ENCODE measurements around the gene TIMM10.
A peak's percentile ranks its signal among the peaks of the same experiment; 100 is the strongest.

The TIMM10 gene

GRCh38 chr11:57504511-57504910, 26.0 kb downstream of the TIMM10 start:
- no peak for DNase-seq (ENCODE audit: low read depth, low spot score)

GRCh38 chr11:57502870-57503269, 27.7 kb downstream of the TIMM10 start:
- DNase-seq (ENCODE audit: low read depth, low spot score) = no peak

GRCh38 chr11:57502376-57502775, 28.2 kb downstream of the TIMM10 start:
- no peak for DNase-seq (ENCODE audit: low read depth, low spot score)

- DNase-seq (ENCODE audit: low read depth, low spot score) = no peak
Measured at GRCh38 chr11:57501953-57502352, 28.6 kb downstream of the TIMM10 start.

GRCh38 chr11:57500926-57501325, 29.6 kb downstream of the TIMM10 start:
- no peak for DNase-seq (ENCODE audit: low read depth, low spot score)

GRCh38 chr11:57500515-57500914, 30.0 kb downstream of the TIMM10 start:
- no peak for DNase-seq (ENCODE audit: low read depth, low spot score)

- DNase-seq (ENCODE audit: low read depth, low spot score) = no peak
Measured at GRCh38 chr11:57499983-57500461, 30.5 kb downstream of the TIMM10 start.

GRCh38 chr11:57499413-57499982, 31.1 kb downstream of the TIMM10 start:
- peak; percentile 95 for DNase-seq (ENCODE audit: low read depth, low spot score)

GRCh38 chr11:57498540-57498939, 32.0 kb downstream of the TIMM10 start:
- DNase-seq (ENCODE audit: low read depth, low spot score) = no peak

- no peak for DNase-seq (ENCODE audit: low read depth, low spot score)
Measured at GRCh38 chr11:57497303-57498247, 33.0 kb downstream of the TIMM10 start.

GRCh38 chr11:57496109-57496820, 34.3 kb downstream of the TIMM10 start:
- DNase-seq (ENCODE audit: low read depth, low spot score) = no peak

- peak; percentile 55 for DNase-seq (ENCODE audit: low read depth, low spot score)
Measured at GRCh38 chr11:57493507-57494503, 36.7 kb downstream of the TIMM10 start.

- peak; percentile 21 for DNase-seq (ENCODE audit: low read depth, low spot score)
Measured at GRCh38 chr11:57491371-57492061, 39.0 kb downstream of the TIMM10 start.

GRCh38 chr11:57490456-57491248, 39.9 kb downstream of the TIMM10 start:
- peak; percentile 52 for DNase-seq (ENCODE audit: low read depth, low spot score)

- no peak for DNase-seq (ENCODE audit: low read depth, low spot score)
Measured at GRCh38 chr11:57487920-57488659, 42.5 kb downstream of the TIMM10 start.

- DNase-seq (ENCODE audit: low read depth, low spot score) = no peak
Measured at GRCh38 chr11:57487021-57487778, 43.4 kb downstream of the TIMM10 start.

GRCh38 chr11:57485217-57485990, 45.1 kb downstream of the TIMM10 start:
- DNase-seq (ENCODE audit: low read depth, low spot score) = no peak
